ENCODE measurements around the gene SUSD2. TPM values are rescaled to one million over a fixed set of nuclear protein-coding genes. Genes with fewer than 3 reads are reported as not detected.

The SUSD2 gene
- total and polyA plus RNA-seq, 2 of the 8 experiments (the other 6 are each of a cell fraction or from before 2014, with no cell fraction given), result 2.0 to 4.8 TPM

DNA sequence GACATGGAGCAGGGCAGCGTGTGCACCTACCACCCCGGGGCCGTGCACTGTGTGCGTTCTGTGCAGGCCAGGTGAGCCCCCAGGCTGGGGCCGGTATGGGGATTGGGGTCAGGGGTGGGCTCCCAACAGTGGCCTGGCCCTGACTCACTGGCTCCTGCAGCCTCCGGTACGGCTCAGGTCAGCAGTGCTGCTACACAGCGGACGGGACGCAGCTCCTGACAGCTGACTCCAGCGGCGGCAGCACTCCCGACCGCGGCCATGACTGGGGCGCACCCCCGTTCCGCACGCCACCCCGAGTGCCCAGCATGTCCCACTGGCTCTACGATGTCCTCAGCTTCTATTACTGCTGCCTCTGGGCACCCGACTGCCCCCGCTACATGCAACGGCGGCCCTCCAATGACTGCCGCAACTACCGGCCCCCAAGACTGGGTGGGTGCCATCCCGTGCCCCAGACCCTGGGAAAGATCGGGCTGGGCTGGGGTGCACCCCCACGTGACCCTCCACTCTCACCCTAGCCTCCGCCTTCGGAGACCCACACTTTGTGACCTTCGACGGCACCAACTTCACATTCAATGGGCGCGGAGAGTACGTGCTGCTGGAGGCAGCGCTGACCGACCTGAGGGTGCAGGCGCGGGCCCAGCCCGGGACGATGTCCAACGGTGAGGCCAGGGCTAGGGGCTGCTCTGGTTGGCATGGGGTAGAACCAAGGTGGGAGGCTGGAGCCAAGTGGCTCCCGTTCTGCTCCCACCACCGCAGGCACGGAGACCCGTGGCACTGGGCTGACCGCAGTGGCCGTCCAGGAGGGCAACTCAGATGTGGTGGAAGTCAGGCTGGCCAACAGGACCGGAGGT is 4.4 kb downstream of the SUSD2 start (continued):
- TF ChIP-seq, protein P1, sequence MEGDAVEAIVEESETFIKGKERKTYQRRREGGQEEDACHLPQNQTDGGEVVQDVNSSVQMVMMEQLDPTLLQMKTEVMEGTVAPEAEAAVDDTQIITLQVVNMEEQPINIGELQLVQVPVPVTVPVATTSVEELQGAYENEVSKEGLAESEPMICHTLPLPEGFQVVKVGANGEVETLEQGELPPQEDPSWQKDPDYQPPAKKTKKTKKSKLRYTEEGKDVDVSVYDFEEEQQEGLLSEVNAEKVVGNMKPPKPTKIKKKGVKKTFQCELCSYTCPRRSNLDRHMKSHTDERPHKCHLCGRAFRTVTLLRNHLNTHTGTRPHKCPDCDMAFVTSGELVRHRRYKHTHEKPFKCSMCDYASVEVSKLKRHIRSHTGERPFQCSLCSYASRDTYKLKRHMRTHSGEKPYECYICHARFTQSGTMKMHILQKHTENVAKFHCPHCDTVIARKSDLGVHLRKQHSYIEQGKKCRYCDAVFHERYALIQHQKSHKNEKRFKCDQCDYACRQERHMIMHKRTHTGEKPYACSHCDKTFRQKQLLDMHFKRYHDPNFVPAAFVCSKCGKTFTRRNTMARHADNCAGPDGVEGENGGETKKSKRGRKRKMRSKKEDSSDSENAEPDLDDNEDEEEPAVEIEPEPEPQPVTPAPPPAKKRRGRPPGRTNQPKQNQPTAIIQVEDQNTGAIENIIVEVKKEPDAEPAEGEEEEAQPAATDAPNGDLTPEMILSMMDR (IDR thresholded peaks at IDR 0.05; ENCODE audit: control extremely low read depth in 1 of 3, insufficient read depth in 1 of 3, low read depth in 1 of 3, low read length in 3 of 3), result no peak
- no peak for TF ChIP-seq CBX8 (IDR thresholded peaks at IDR 0.05; ENCODE audit: borderline replicate concordance, low read depth, low read length)
- TF ChIP-seq SP2 (IDR thresholded peaks at IDR 0.05; ENCODE audit: low read length), result no peak
- TF ChIP-seq KDM4A (IDR thresholded peaks at IDR 0.05; ENCODE audit: low read depth, low read length, severe bottlenecking), result no peak
- TF ChIP-seq SIRT6 (IDR thresholded peaks at IDR 0.05; ENCODE audit: low read length), result no peak
